ENCODE measurements around the gene LYL1.

The LYL1 gene

GRCh38 chr19:13051557-13052165, 51.0 kb downstream of the LYL1 start:
- Mint-ChIP-seq H3K27ac (no peak overlapping the region), H3K27me3 (ENCODE audit: low read depth, poor library complexity) (peaks cover 100% of the 10 kb centered on the region), H3K4me3 (no peak overlapping the region), H3K36me3 (ENCODE audit: low read depth) (no peaks in the 10 kb centered on the region), H3K4me1 (peaks cover 62% of the 10 kb centered on the region), H3K9me3 (no peaks in the 10 kb centered on the region)
- TF ChIP-seq CTCF (IDR thresholded peaks at IDR 0.05): no peak
- peak; percentile 93 for DNase-seq

GRCh38 chr19:13050274-13050673, 52.4 kb downstream of the LYL1 start:
- no peaks in the 10 kb centered on the region for H3K9me3 Mint-ChIP-seq
- no peaks in the 10 kb centered on the region for H3K36me3 Mint-ChIP-seq (ENCODE audit: low read depth)
- H3K4me1 Mint-ChIP-seq: peaks cover 51% of the 10 kb centered on the region
- no peak overlapping the region for H3K27ac Mint-ChIP-seq
- no peak for TF ChIP-seq CTCF (IDR thresholded peaks at IDR 0.05)
- H3K27me3 Mint-ChIP-seq (ENCODE audit: low read depth, poor library complexity): peaks cover 100% of the 10 kb centered on the region
- H3K4me3 Mint-ChIP-seq: no peak overlapping the region
- no peak for DNase-seq

All from nephron progenitor cell (in vitro differentiated cells).